Caco-2 (cell line): ENCODE results near the gene ADAM12. TPM values are rescaled to one million over a fixed set of nuclear protein-coding genes. Genes with fewer than 3 reads are reported as not detected.

Source experiments
- BruUV-seq: library from RNA; stranded (reverse); fragments of 400-500 nt; replicated peaks from 2 replicates; lab custom pipeline; 2021; lab: Mats Ljungman, UMichigan
- CTCF ChIA-PET: fragments of 300-600 bp; sonication (Branson Sonifier 250); formaldehyde crosslinking; loops from one replicate; lab custom pipeline; 2022; ENCODE audit warnings: antibody characterized with exemption; lab: Charles Lee
- POLR2A ChIA-PET: fragments of 300-600 bp; sonication (Branson Sonifier 250); formaldehyde crosslinking; loops from one replicate; lab custom pipeline; 2022; ENCODE audit warnings: antibody characterized with exemption; lab: Charles Lee
- DNase-seq, 2 experiments: peaks; one replicate each; pipeline versions ENCODE4 v3.0.0 to v3.0.0-alpha.2; 2020 to 2022
- H3K27me3 ChIP-seq: replicated peaks from 2 replicates; pipeline ENCODE4 v1.6.0; 2011; ENCODE audit warnings: low read length; ENCODE audit not compliant: control insufficient read depth, insufficient read depth
- H3K36me3 ChIP-seq: 2 replicates; pipeline ENCODE4 v1.5.1; 2011; ENCODE audit warnings: low read length; ENCODE audit not compliant: control insufficient read depth, insufficient read depth
- H3K4me1 ChIP-seq: fragments of 250-450 bp; sonication (Bioruptor Pico); 2 replicates; pipeline ENCODE4 v1.5.1; 2020; ENCODE audit warnings: mild to moderate bottlenecking
- H3K4me3 ChIP-seq: 2 replicates; pipeline ENCODE4 v1.5.1; 2011; ENCODE audit warnings: low read depth, mild to moderate bottlenecking, control low read depth, low read length
- H3K9me3 ChIP-seq: fragments of 250-450 bp; sonication (Bioruptor Pico); 2 replicates; pipeline ENCODE4 v1.5.1; 2020; ENCODE audit warnings: mild to moderate bottlenecking, moderate library complexity
- H3K27ac Mint-ChIP-seq: one replicate; pipeline ENCODE4 v1.8.0; 2022; ENCODE audit warnings: mixed read lengths; ENCODE audit not compliant: unreplicated experiment
- H3K27me3 Mint-ChIP-seq: one replicate; pipeline ENCODE4 v1.8.0; 2022; ENCODE audit warnings: mixed read lengths; ENCODE audit not compliant: insufficient read depth, unreplicated experiment
- H3K36me3 Mint-ChIP-seq: one replicate; pipeline ENCODE4 v1.8.0; 2022; ENCODE audit warnings: mild to moderate bottlenecking, mixed read lengths; ENCODE audit not compliant: insufficient read depth, unreplicated experiment
- H3K4me1 Mint-ChIP-seq: one replicate; pipeline ENCODE4 v1.8.0; 2022; ENCODE audit warnings: low read depth, mixed read lengths; ENCODE audit not compliant: unreplicated experiment
- H3K4me3 Mint-ChIP-seq: one replicate; pipeline ENCODE4 v1.8.0; 2022; ENCODE audit warnings: mild to moderate bottlenecking, moderate library complexity, mixed read lengths; ENCODE audit not compliant: unreplicated experiment
- H3K9me3 Mint-ChIP-seq: one replicate; pipeline ENCODE4 v1.8.0; 2022; ENCODE audit warnings: mixed read lengths; ENCODE audit not compliant: unreplicated experiment
- CTCF ChIP-seq, 2 experiments: fragments of 200-600 bp in 1 of 2; IDR thresholded peaks; 1 replicate in 1 of 2; 2 replicates in 1 of 2; pipeline versions ENCODE4 v1.5.1 to v1.8.0; 2011 to 2022; ENCODE audit warnings: antibody characterized with exemption in 1 of 2, control low read depth in 1 of 2, inconsistent platforms in 1 of 2, low read depth in 1 of 2, low read length in 1 of 2, mild to moderate bottlenecking in 1 of 2, moderate library complexity in 1 of 2; ENCODE audit not compliant: insufficient read depth in 1 of 2, severe bottlenecking in 1 of 2, unreplicated experiment in 1 of 2
- intact Hi-C: fragments of 100-400 bp; cut with micrococcal nuclease; formaldehyde crosslinking; loops from one replicate; pipeline ENCODE4 v1.10.0; 2022; ENCODE audit not compliant: unreplicated experiment
- total RNA-seq: library from RNA; stranded (reverse); gene quantifications from 2 replicates; pipeline ENCODE4 v1.2.3, GENCODE V29; 2022

The ADAM12 gene
- total RNA-seq, 1 experiment from 2014 or later = not detected

- Histone ChIP-seq H3K9me3 (no peaks in the 10 kb centered on the region), H3K4me1 (no peaks in the 10 kb centered on the region), H3K4me3 (no peak overlapping the region), H3K36me3 (no peaks in the 10 kb centered on the region), H3K27me3 (no peaks in the 10 kb centered on the region)
- Mint-ChIP-seq H3K9me3 (peaks cover 8% of the 10 kb centered on the region), H3K4me1 (no peaks in the 10 kb centered on the region), H3K27me3 (peaks cover 12% of the 10 kb centered on the region), H3K4me3 (no peak overlapping the region), H3K36me3 (no peaks in the 10 kb centered on the region), H3K27ac (no peak overlapping the region)
- ChIA-PET CTCF (no interaction called here), POLR2A (no interaction called here)
- DNase-seq = no peak
- BruUV-seq = no TSS peak
- intact Hi-C loops = no loop called here
- no peak for TF ChIP-seq CTCF (IDR thresholded peaks at IDR 0.05; ENCODE audit: insufficient read depth in 1 of 2, low read depth in 1 of 2, low read length in 1 of 2, severe bottlenecking in 1 of 2, unreplicated experiment in 1 of 2)
These were observed 329.8 kb downstream of the ADAM12 start for GRCh38 chr10:126058507-126058906.

GRCh38 chr10:126058104-126058503 is 330.2 kb downstream of the ADAM12 start:
- H3K27me3 Mint-ChIP-seq = peaks cover 12% of the 10 kb centered on the region
- BruUV-seq = no TSS peak
- Histone ChIP-seq H3K4me1 (no peaks in the 10 kb centered on the region), H3K36me3 (no peaks in the 10 kb centered on the region), H3K27me3 (no peaks in the 10 kb centered on the region), H3K9me3 (no peaks in the 10 kb centered on the region), H3K4me3 (no peak overlapping the region)
- POLR2A ChIA-PET = no interaction called here
- DNase-seq = no peak
- intact Hi-C loops = no loop called here
- TF ChIP-seq CTCF (IDR thresholded peaks at IDR 0.05; ENCODE audit: insufficient read depth in 1 of 2, low read depth in 1 of 2, low read length in 1 of 2, severe bottlenecking in 1 of 2, unreplicated experiment in 1 of 2) = no peak
- no peaks in the 10 kb centered on the region for H3K4me1 Mint-ChIP-seq
- CTCF ChIA-PET = no interaction called here
- H3K36me3 Mint-ChIP-seq = no peaks in the 10 kb centered on the region
- H3K9me3 Mint-ChIP-seq = peaks cover 8% of the 10 kb centered on the region
- no peak overlapping the region for H3K27ac Mint-ChIP-seq
- H3K4me3 Mint-ChIP-seq = no peak overlapping the region

GRCh38 chr10:126057494-126057893 is 330.8 kb downstream of the ADAM12 start:
- BruUV-seq = no TSS peak
- intact Hi-C loops = no loop called here
- peaks cover 13% of the 10 kb centered on the region for H3K27me3 Mint-ChIP-seq
- CTCF ChIA-PET = no interaction called here
- no peaks in the 10 kb centered on the region for H3K4me1 ChIP-seq
- no peak for TF ChIP-seq CTCF (IDR thresholded peaks at IDR 0.05; ENCODE audit: insufficient read depth in 1 of 2, low read depth in 1 of 2, low read length in 1 of 2, severe bottlenecking in 1 of 2, unreplicated experiment in 1 of 2)
- no peaks in the 10 kb centered on the region for H3K36me3 ChIP-seq
- H3K9me3 ChIP-seq = no peaks in the 10 kb centered on the region
- H3K4me3 Mint-ChIP-seq = no peak overlapping the region
- no peaks in the 10 kb centered on the region for H3K4me1 Mint-ChIP-seq
- H3K27ac Mint-ChIP-seq = no peak overlapping the region
- H3K36me3 Mint-ChIP-seq = no peaks in the 10 kb centered on the region
- H3K27me3 ChIP-seq = no peaks in the 10 kb centered on the region
- no peak overlapping the region for H3K4me3 ChIP-seq
- POLR2A ChIA-PET = no interaction called here
- peaks cover 8% of the 10 kb centered on the region for H3K9me3 Mint-ChIP-seq
- DNase-seq = no peak
